ENCODE measurements around the gene RFT1. TPM values are rescaled to one million over a fixed set of nuclear protein-coding genes. Genes with fewer than 3 reads are reported as not detected.

The RFT1 gene
- total and polyA plus RNA-seq, 4 donors: 10.8 to 23.1 (median 21.6) TPM

DNA sequence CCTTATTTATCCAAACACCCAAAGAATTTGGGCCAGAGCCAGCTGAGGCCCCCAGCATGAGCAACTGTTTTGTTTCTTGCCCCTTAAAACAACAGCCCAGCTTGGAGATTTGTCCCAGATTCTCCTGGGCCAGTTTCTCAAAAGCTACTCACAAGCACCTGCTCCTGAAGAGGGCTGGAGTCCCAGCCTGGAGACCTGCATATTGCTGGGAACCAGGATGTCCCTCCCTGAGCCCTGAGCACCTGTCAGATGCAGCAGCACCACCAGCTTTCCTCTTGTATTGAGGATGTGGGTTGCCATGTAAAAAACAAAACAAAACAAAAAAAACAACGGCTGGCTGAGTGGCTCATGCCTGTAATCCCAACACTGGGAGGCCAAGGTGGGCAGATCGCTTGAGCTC, 7.0 kb upstream of the RFT1 start:
- Histone ChIP-seq H3K27me3 (ENCODE audit: control insufficient read depth in 3 of 3, insufficient read depth in 3 of 3, low read length in 2 of 3) (no peaks in the 10 kb centered on the region), H3K27ac (ENCODE audit: low read depth in 1 of 2, low read length in 1 of 2) (no peak overlapping the region), H3K4me3 (no peak overlapping the region), H3K9me3 (ENCODE audit: control insufficient read depth in 4 of 4, insufficient read depth in 3 of 4, low read length in 3 of 4) (no peaks in the 10 kb centered on the region), H3K36me3 (ENCODE audit: control insufficient read depth in 4 of 4, insufficient read depth in 4 of 4, low read length in 4 of 4) (no peaks in the 10 kb centered on the region), H3K9ac (ENCODE audit: insufficient read depth in 1 of 2, low read length in 2 of 2) (no peak overlapping the region), H3K4me1 (ENCODE audit: control insufficient read depth in 5 of 5, insufficient read depth in 5 of 5, low read length in 5 of 5) (peaks cover 0 to 8% (median 6%) of the 10 kb centered on the region in 5 donors)
- WGBS, 2 donors: 61 to 66% methylated on average over 2 of the region's 2 CpGs
- TF ChIP-seq, protein P1, sequence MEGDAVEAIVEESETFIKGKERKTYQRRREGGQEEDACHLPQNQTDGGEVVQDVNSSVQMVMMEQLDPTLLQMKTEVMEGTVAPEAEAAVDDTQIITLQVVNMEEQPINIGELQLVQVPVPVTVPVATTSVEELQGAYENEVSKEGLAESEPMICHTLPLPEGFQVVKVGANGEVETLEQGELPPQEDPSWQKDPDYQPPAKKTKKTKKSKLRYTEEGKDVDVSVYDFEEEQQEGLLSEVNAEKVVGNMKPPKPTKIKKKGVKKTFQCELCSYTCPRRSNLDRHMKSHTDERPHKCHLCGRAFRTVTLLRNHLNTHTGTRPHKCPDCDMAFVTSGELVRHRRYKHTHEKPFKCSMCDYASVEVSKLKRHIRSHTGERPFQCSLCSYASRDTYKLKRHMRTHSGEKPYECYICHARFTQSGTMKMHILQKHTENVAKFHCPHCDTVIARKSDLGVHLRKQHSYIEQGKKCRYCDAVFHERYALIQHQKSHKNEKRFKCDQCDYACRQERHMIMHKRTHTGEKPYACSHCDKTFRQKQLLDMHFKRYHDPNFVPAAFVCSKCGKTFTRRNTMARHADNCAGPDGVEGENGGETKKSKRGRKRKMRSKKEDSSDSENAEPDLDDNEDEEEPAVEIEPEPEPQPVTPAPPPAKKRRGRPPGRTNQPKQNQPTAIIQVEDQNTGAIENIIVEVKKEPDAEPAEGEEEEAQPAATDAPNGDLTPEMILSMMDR (IDR thresholded peaks at IDR 0.05; ENCODE audit: control extremely low read depth, extremely low read depth): no peak
- DNase-seq (no peak), ATAC-seq (ENCODE audit: insufficient read depth, low FRiP score) (no peak)

DNA sequence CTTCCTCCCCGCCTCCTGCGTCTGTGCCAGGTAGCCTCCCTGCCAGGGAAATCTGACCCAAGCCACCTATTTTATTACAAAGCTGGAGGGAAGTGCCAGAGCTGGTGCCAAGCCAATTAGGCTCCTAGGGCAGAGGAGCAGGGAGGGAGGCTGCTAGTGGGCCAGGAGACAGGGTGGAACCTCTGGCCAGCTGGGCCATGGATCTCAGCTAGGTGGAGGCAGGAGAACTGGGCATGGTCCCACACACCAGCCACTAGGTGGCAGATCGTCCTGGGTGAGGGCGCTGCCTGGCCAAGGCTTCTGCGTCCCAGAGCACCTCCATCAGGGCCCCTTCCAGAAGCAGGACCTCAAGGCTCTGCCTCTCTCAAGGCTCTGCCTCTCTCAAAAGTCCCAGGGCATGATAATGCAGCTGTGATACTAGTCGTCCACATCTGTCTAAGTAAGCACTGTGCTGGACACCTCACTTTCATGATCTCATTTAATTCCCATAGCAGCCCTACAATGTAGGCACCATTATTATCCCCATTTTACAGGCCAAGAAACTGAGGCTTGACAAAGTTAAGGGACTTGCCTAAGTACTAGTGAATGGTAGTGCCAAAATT, 4.5 kb upstream of the RFT1 start:
- H3K27ac ChIP-seq (ENCODE audit: low read depth in 1 of 2, low read length in 1 of 2): no peak overlapping the region
- no peak overlapping the region for H3K4me3 ChIP-seq
- DNase-seq (peak; percentile 57 to 72 (median 65)), ATAC-seq (ENCODE audit: insufficient read depth, low FRiP score) (peak; percentile 71)
- H3K27me3 ChIP-seq (ENCODE audit: control insufficient read depth in 3 of 3, insufficient read depth in 3 of 3, low read length in 2 of 3): no peaks in the 10 kb centered on the region
- H3K36me3 ChIP-seq (ENCODE audit: control insufficient read depth in 4 of 4, insufficient read depth in 4 of 4, low read length in 4 of 4): no peaks in the 10 kb centered on the region
- WGBS, 2 donors: 27 to 45% methylated on average over 5 to 6 of the region's 6 CpGs
- H3K4me1 ChIP-seq (ENCODE audit: control insufficient read depth in 5 of 5, insufficient read depth in 5 of 5, low read length in 5 of 5): peaks cover 4 to 15% (median 8%) of the 10 kb centered on the region in 5 donors
- no peak overlapping the region for H3K9ac ChIP-seq (ENCODE audit: insufficient read depth in 1 of 2, low read length in 2 of 2)
- TF ChIP-seq, protein P1 (IDR thresholded peaks at IDR 0.05; ENCODE audit: control extremely low read depth, extremely low read depth): peak; percentile 76
- peaks cover 0 to 2% (median 0%) of the 10 kb centered on the region in 4 donors for H3K9me3 ChIP-seq (ENCODE audit: control insufficient read depth in 4 of 4, insufficient read depth in 3 of 4, low read length in 3 of 4)

DNA sequence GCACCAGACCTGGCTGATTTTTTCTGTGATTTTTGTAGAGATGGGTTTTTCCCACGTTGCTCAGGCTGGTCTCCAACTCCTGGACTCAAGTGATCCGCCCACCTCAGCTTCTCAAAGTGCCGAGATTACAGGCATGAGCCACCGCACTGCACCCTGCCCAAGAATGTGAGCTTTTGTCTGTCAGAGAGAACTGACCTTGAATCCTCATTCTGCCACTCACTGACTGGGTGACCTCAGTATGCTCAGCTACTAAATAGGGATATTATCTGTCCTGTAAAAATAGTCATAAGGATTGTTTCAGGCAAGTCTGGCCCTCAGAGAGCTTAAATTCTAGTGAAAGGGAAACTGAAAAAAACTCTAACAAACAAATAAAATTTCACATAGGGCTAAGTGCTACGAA, 2.1 kb upstream of the RFT1 start:
- Histone ChIP-seq H3K27me3 (ENCODE audit: control insufficient read depth in 3 of 3, insufficient read depth in 3 of 3, low read length in 2 of 3) (no peaks in the 10 kb centered on the region), H3K27ac (ENCODE audit: low read depth in 1 of 2, low read length in 1 of 2) (peak overlapping the region in 1 of 2 donors; percentile 39), H3K4me3 (no peak overlapping the region), H3K36me3 (ENCODE audit: control insufficient read depth in 4 of 4, insufficient read depth in 4 of 4, low read length in 4 of 4) (no peaks in the 10 kb centered on the region), H3K9me3 (ENCODE audit: control insufficient read depth in 4 of 4, insufficient read depth in 3 of 4, low read length in 3 of 4) (peaks cover 0 to 2% (median 0%) of the 10 kb centered on the region in 4 donors), H3K9ac (ENCODE audit: insufficient read depth in 1 of 2, low read length in 2 of 2) (no peak overlapping the region), H3K4me1 (ENCODE audit: control insufficient read depth in 5 of 5, insufficient read depth in 5 of 5, low read length in 5 of 5) (peaks cover 8 to 24% (median 10%) of the 10 kb centered on the region in 5 donors)
- no peak for ATAC-seq (ENCODE audit: insufficient read depth, low FRiP score)
- no peak for DNase-seq
- TF ChIP-seq, protein P1 (IDR thresholded peaks at IDR 0.05; ENCODE audit: control extremely low read depth, extremely low read depth): no peak
- WGBS, 2 donors: 69 to 91% methylated on average over 5 of the region's 5 CpGs

Measured in lung (tissue), 12 donors.